Fibroblast of the aortic adventitia (primary cell): Measurements from ENCODE around the gene PPIL6. TPM values are rescaled to one million over a fixed set of nuclear protein-coding genes. Genes with fewer than 3 reads are reported as not detected.

Source experiments
- DNase-seq: peaks from one replicate; pipeline ENCODE4 v3.0.0-alpha.2; 2010; ENCODE audit warnings: low read depth
- H3K4me3 ChIP-seq: 2 replicates; pipeline ENCODE4 v1.5.1; 2011; ENCODE audit warnings: low read depth, mild to moderate bottlenecking, control low read depth, low read length, moderate library complexity
- CTCF ChIP-seq: IDR thresholded peaks from 2 replicates; pipeline ENCODE4 v1.5.1; 2011; ENCODE audit warnings: mild to moderate bottlenecking, low read length, control low read depth, inconsistent platforms; ENCODE audit not compliant: insufficient read depth
- total RNA-seq: library from RNA; depleted of rRNA; stranded (reverse); fragments of >200 nt; gene quantifications from 2 replicates; pipeline ENCODE4 v1.2.3, GENCODE V29; 2012; ENCODE audit warnings: low replicate concordance

PPIL6 gene
- 0.65 and 5.8 TPM in 2 replicates for total RNA-seq

GRCh38 chr6:109440331-109441068 is at the start of gene PPIL6, which contains the start of gene SMPD2:
TSS of gene PPIL6 (minus strand) at chr6:109440628. CDS start at chr6:109440590, 38 bp downstream.
TSS of gene SMPD2 (plus strand) at chr6:109440724. CDS start at chr6:109441122, 398 bp downstream.
- DNase-seq = peak; percentile 85
- TF ChIP-seq CTCF = peak; percentile 16
- peak within 1 kb of the TSS; percentile 88 for H3K4me3 ChIP-seq

- H3K4me3 ChIP-seq = no peak overlapping the region
- no peak for DNase-seq
- TF ChIP-seq CTCF = no peak
Measured at GRCh38 chr6:109488001-109488400, 47.6 kb upstream of the PPIL6 start.

GRCh38 chr6:109486068-109486467 is 45.6 kb upstream of the PPIL6 start:
- no peak overlapping the region for H3K4me3 ChIP-seq
- no peak for DNase-seq
- TF ChIP-seq CTCF = no peak

GRCh38 chr6:109485266-109485935 is 45.0 kb upstream of the PPIL6 start:
- DNase-seq = no peak
- no peak overlapping the region for H3K4me3 ChIP-seq
- TF ChIP-seq CTCF = no peak

- H3K4me3 ChIP-seq = no peak overlapping the region
- TF ChIP-seq CTCF = no peak
- peak; percentile 30 for DNase-seq
Measured at GRCh38 chr6:109484122-109484521, 43.7 kb upstream of the PPIL6 start.

- H3K4me3 ChIP-seq = peak overlapping the region; percentile 66
- no peak for TF ChIP-seq CTCF
- DNase-seq = peak; percentile 17
Measured at GRCh38 chr6:109483735-109484057, 43.3 kb upstream of the PPIL6 start.
